PFSK-1 (cell line): ENCODE measurements around the gene MAZ.

Experiments used
- FOXP2 ChIP-seq: optimal IDR thresholded peaks from 2 replicates; pipeline ENCODE3; 2011; ENCODE audit warnings: borderline replicate concordance, control low read depth, inconsistent platforms; ENCODE audit not compliant: insufficient read depth; ENCODE audit errors: extremely low read length, extremely low read depth
- POLR2AphosphoS5 ChIP-seq: IDR thresholded peaks from 2 replicates; pipeline ENCODE4 v1.6.1; 2012; ENCODE audit warnings: low read depth, mild to moderate bottlenecking, control low read depth, low read length, moderate library complexity
- REST ChIP-seq, 2 experiments: IDR thresholded peaks; 2 replicates each; pipeline versions ENCODE4 v1.6.1 to v1.8.0; 2011 to 2012; ENCODE audit warnings: low read depth in 2 of 2, low read length in 2 of 2, control low read depth in 1 of 2, inconsistent platforms in 1 of 2, mild to moderate bottlenecking in 1 of 2, moderate library complexity in 1 of 2; ENCODE audit not compliant: insufficient read depth in 1 of 2
- SIN3A ChIP-seq: IDR thresholded peaks from 2 replicates; pipeline ENCODE4 v1.6.1; 2012; ENCODE audit warnings: mild to moderate bottlenecking, low read length, moderate library complexity, borderline replicate concordance; ENCODE audit not compliant: insufficient read depth
- TAF1 ChIP-seq: IDR thresholded peaks from 2 replicates; pipeline ENCODE4 v1.6.1; 2012; ENCODE audit warnings: low read length, control low read depth, borderline replicate concordance; ENCODE audit not compliant: insufficient read depth

The MAZ gene

GRCh38 chr16:29858149-29858849 is 52.0 kb downstream of the MAZ start:
- TF ChIP-seq SIN3A (no peak), POLR2AphosphoS5 (no peak), REST (IDR thresholded peaks at IDR 0.05; ENCODE audit: insufficient read depth in 1 of 2, low read depth in 2 of 2, low read length in 2 of 2) (no peak), FOXP2 (no peak), TAF1 (no peak)

- TF ChIP-seq REST (IDR thresholded peaks at IDR 0.05; ENCODE audit: insufficient read depth in 1 of 2, low read depth in 2 of 2, low read length in 2 of 2), result no peak
- TF ChIP-seq FOXP2, result no peak
- TF ChIP-seq TAF1, result no peak
- no peak for TF ChIP-seq POLR2AphosphoS5
- TF ChIP-seq SIN3A, result no peak
Measured at GRCh38 chr16:29858974-29859373, 52.6 kb downstream of the MAZ start.

GRCh38 chr16:29860218-29860617 is 53.9 kb downstream of the MAZ start:
- TF ChIP-seq REST (IDR thresholded peaks at IDR 0.05; ENCODE audit: insufficient read depth in 1 of 2, low read depth in 2 of 2, low read length in 2 of 2) (no peak), FOXP2 (no peak), TAF1 (no peak)
